ENCODE data around the gene RNF20.

- TF ChIP-seq CTCF (conservative IDR thresholded peaks at IDR 0.05; ENCODE audit: low read depth, low read length) = no peak
- no peak for TF ChIP-seq EZH2 (IDR thresholded peaks at IDR 0.05; ENCODE audit: borderline replicate concordance, low read depth, low read length, poor library complexity, severe bottlenecking)
Observed at GRCh38 chr9:101591787-101592446, 58.3 kb downstream of the RNF20 start.

Data from A673 (cell line).